ENCODE measurements around the gene TMEM245.
A peak's percentile ranks its signal among the peaks of the same experiment; 100 is the strongest.

The TMEM245 gene

GRCh38 chr9:109119439-109120203 lies at the start of gene TMEM245:
TMEM245 (minus strand) TSS chr9:109119947; CDS start chr9:109119913, 34 bp downstream.
- peak; percentile 95 for DNase-seq (ENCODE audit: low read depth, low spot score)

GRCh38 chr9:109168170-109168569 lies 48.4 kb upstream of the TMEM245 start:
- DNase-seq (ENCODE audit: low read depth, low spot score), result no peak

DNA sequence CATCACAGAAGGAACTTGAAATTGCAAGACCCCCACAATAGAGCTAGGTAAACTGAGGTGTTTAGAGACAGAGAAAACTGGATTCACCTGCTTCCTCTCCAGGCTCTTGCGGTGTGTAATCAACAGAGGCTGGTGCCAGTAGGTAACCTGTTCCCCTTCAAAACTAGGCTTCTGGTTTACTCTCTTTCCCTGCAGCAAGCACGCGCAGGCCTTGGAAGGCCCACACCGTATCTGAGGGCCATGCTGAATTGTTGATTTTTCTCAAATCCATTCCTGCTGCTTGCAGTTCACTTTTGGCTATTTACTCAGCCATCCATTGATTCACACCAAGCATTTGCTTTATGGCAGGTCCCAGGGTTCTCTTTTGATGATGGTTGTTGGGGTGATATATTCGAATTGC lies 48.0 kb upstream of the TMEM245 start:
- no peak for DNase-seq (ENCODE audit: low read depth, low spot score)

- no peak for DNase-seq (ENCODE audit: low read depth, low spot score)
Observed at GRCh38 chr9:109166771-109167601, 47.2 kb upstream of the TMEM245 start, which contains the start of gene FRRS1L. FRRS1L (minus strand) TSS chr9:109167249; CDS start chr9:109167138, 111 bp downstream.

DNA sequence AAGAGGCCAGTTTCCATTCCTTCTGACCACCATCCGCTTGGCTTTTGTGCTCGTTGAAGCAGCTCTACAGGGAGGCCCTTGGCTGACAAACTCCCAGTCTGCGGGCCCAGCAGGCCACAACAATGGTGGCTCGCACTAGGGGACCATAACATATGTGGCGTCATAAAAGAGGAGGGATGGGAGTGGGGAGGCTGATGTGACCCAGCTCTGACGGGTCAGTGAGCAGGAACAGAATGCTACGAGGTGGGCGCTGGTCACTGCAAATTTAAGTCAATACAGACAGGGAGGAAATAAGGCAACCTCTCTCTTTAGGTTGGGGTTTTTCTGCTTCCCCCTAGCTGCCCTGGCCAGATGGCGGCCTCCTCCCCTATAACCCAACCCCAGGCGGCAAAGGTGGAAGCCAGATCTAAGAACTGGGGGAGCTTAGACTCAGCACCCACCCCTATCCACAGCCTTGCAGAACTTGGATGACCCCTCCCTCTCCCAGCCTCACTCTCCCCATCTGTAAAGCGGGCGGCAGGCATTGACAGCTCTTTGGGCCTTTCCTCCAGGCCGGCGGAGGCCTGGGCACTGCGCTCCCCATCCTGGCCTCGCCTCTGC lies 46.5 kb upstream of the TMEM245 start:
- no peak for DNase-seq (ENCODE audit: low read depth, low spot score)

- no peak for DNase-seq (ENCODE audit: low read depth, low spot score)
Observed at GRCh38 chr9:109164042-109164441, 44.3 kb upstream of the TMEM245 start.

DNA sequence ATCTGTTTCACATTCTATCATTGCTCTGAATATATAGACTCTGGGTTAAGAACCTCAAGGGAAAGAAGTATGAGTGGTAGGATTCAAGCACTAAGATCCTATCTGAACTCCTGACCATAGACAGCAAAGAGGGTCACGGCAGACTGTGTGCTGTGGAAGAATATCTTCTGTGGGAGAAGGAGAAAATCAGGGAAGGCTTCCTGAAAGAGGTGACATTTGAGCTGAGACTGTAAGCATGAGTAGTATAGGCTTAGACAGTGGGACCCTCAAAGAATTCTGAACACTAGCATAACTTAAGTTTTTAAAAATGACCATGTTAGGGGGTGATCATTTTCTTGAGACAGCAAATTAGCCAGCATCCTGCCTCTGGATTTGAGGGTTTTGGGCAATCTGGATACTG lies 43.4 kb upstream of the TMEM245 start:
- DNase-seq (ENCODE audit: low read depth, low spot score), result no peak

- no peak for DNase-seq (ENCODE audit: low read depth, low spot score)
Observed at GRCh38 chr9:109162677-109163076, 42.9 kb upstream of the TMEM245 start.

DNA sequence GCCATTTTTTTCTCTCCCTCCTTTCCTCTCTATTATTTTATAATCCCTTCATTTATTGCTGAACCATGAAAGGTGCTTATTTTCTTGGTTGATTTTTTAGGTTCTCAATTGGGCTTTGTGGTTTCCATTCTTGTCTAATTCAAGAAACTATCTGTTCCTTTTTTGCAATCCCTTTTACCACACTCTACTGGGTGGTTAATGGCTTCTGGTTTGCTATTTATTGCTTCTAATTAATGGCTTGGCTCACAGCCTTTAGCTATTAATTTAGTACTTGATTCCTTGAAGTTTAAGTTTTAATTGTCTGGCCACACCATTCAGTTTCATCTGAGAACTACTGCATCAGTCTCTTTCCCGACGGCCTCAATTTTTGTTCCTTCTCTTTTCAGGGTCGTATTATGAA lies 41.7 kb upstream of the TMEM245 start:
- DNase-seq (ENCODE audit: low read depth, low spot score), result no peak

- DNase-seq (ENCODE audit: low read depth, low spot score), result no peak
Observed at GRCh38 chr9:109159583-109159982, 39.8 kb upstream of the TMEM245 start.

GRCh38 chr9:109158651-109159050 lies 38.9 kb upstream of the TMEM245 start:
- DNase-seq (ENCODE audit: low read depth, low spot score), result no peak

DNA sequence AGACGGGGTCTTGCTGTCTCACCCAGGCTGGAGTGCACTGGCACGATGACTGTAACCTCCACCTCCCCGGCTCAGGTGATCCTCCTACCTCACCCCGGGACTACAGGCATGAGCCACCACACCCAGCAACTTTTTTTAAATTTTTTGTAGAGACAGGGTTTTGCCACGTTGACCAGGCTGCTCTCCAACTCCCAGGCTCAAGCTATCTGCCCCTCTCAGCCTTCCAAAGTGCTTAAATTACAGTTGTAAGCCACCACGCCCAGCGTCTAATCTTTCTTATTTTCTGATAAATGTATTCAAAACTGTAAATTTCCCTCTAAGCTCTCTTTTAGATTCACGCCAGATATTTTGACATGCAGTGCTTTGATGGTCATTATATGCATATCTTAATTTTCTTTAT lies 37.0 kb upstream of the TMEM245 start:
- DNase-seq (ENCODE audit: low read depth, low spot score), result no peak

GRCh38 chr9:109150925-109151545 lies 31.3 kb upstream of the TMEM245 start:
- DNase-seq (ENCODE audit: low read depth, low spot score), result no peak

- DNase-seq (ENCODE audit: low read depth, low spot score), result no peak
Observed at GRCh38 chr9:109149722-109150121, 30.0 kb upstream of the TMEM245 start.

- DNase-seq (ENCODE audit: low read depth, low spot score), result no peak
Observed at GRCh38 chr9:109149089-109149488, 29.3 kb upstream of the TMEM245 start.

GRCh38 chr9:109145051-109145450 lies 25.3 kb upstream of the TMEM245 start:
- no peak for DNase-seq (ENCODE audit: low read depth, low spot score)

GRCh38 chr9:109143881-109144562 lies 24.3 kb upstream of the TMEM245 start:
- DNase-seq (ENCODE audit: low read depth, low spot score), result no peak

DNA sequence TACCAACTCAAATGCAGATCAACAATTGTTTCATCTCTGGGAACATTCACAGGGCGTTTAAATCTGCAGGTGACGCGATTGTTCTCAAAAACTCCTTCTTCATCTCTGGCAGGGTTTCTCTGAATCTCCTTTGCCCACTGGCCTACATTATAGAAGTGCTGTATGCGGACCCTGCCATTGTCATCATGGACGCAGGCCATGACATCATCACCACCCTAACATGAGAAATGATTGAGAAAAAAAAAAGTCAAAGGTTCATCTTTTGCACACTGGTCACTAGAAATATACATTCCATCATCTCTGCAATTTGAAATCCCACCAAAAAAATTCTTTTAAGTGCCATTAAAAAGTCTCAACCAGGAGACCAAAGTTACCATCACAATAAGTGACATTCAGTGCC lies 21.6 kb upstream of the TMEM245 start:
- no peak for DNase-seq (ENCODE audit: low read depth, low spot score)

DNA sequence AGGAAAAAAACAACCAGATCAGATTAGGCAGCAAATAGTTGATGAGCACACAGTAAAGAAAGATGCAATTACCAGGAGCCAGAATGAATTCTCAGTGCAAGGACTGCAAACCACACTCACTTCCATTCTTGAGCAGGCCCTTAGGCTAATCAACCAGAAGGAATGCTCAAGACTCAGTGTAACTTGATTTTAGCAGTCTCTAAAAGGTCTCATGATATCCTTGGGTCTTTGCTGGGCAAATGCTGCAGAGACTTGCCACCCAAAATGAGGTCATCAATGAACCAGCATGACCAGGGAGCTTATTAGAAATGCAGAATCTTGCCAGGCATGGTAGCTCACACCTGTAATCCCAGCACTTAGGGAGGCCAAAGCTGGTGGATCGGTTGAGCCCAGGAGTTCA lies 20.1 kb upstream of the TMEM245 start:
- DNase-seq (ENCODE audit: low read depth, low spot score), result no peak

DNA sequence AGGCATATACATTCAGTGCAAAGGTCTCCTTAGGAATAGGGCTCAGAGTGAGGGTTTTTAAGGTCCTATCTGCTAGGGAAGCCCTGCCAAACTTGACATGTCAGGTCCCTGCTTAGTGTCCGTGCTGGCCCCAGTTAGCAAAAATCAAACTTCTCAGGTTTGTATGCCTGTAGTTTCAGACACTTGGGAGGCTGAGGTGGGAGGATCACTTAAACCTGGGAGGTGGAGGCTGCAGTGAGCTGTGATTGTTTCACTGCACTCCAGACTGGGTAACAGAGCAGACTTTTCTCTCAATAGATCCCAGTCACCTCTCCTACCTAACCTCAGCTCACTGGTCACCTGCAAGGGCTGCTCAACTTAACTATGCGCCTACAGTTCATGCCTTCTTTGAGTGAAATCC lies 18.7 kb upstream of the TMEM245 start:
- no peak for DNase-seq (ENCODE audit: low read depth, low spot score)

GRCh38 chr9:109134167-109134578 lies 14.4 kb upstream of the TMEM245 start:
- no peak for DNase-seq (ENCODE audit: low read depth, low spot score)
